BJ (cell line): Measurements from ENCODE around the gene OR13G1. TPM values are rescaled to one million over a fixed set of nuclear protein-coding genes. Genes with fewer than 3 reads are reported as not detected.

Experiments
- CTCF ChIA-PET: fragments of 350-600 bp; formaldehyde crosslinking; extraction: SDS; loops from one replicate; lab custom pipeline; 2021; ENCODE audit warnings: antibody characterized with exemption, inconsistent platforms; lab: Yijun Ruan, JAX
- POLR2A ChIA-PET: fragments of 300-600 bp; sonication (Branson Sonifier 250); formaldehyde crosslinking; extraction: SDS; loops from one replicate; lab custom pipeline; 2021; ENCODE audit warnings: antibody characterized with exemption; lab: Charles Lee
- DNase-seq: peaks from one replicate; pipeline ENCODE4 v3.0.0-alpha.2; 2011; ENCODE audit warnings: low read depth
- H3K27me3 ChIP-seq: 2 replicates; pipeline ENCODE4 v1.6.0; 2011; ENCODE audit warnings: low read length; ENCODE audit not compliant: control insufficient read depth, insufficient read depth
- H3K36me3 ChIP-seq: 2 replicates; pipeline ENCODE4 v1.5.1; 2011; ENCODE audit warnings: low read length; ENCODE audit not compliant: control insufficient read depth, insufficient read depth
- H3K4me3 ChIP-seq: 2 replicates; pipeline ENCODE4 v1.5.1; 2011; ENCODE audit warnings: low read depth, mild to moderate bottlenecking, control low read depth, low read length
- polyA plus RNA-seq: library from polyadenylated mRNA; depleted of rRNA; stranded (reverse); fragments of >200 nt; gene quantifications from 2 replicates; pipeline ENCODE4 v1.2.3, GENCODE V29; 2011
- TF ChIP-seq, protein P1 (sequence below): IDR thresholded peaks from 2 replicates; pipeline ENCODE4 v1.5.1; 2011; ENCODE audit warnings: low read depth, mild to moderate bottlenecking, control low read depth, inconsistent platforms, low read length, moderate library complexity; ENCODE audit not compliant: insufficient read depth

The OR13G1 gene
- polyA plus RNA-seq, 1 experiment = not detected

DNA sequence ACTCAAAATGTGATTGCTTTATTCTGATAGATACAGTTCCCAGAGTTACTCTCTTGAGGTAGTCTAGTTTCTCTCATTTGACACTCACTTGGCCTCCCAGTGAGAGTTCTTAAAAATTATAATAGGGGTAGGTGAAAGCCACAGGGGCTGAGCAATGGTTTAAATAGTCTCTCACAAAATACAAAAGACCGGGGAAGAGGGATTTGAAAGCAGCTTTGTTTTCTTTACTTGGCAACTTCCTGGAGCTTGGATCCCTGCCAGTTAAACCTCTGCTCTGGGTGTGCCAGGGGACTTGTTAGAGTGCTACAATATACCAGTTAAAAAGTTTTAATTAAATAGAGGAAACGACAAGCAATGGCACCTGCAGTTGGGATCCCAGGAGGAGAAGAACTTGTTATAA lies 31.7 kb downstream of the OR13G1 start:
- TF ChIP-seq, protein P1, sequence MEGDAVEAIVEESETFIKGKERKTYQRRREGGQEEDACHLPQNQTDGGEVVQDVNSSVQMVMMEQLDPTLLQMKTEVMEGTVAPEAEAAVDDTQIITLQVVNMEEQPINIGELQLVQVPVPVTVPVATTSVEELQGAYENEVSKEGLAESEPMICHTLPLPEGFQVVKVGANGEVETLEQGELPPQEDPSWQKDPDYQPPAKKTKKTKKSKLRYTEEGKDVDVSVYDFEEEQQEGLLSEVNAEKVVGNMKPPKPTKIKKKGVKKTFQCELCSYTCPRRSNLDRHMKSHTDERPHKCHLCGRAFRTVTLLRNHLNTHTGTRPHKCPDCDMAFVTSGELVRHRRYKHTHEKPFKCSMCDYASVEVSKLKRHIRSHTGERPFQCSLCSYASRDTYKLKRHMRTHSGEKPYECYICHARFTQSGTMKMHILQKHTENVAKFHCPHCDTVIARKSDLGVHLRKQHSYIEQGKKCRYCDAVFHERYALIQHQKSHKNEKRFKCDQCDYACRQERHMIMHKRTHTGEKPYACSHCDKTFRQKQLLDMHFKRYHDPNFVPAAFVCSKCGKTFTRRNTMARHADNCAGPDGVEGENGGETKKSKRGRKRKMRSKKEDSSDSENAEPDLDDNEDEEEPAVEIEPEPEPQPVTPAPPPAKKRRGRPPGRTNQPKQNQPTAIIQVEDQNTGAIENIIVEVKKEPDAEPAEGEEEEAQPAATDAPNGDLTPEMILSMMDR = no peak
- CTCF ChIA-PET = no interaction called here
- POLR2A ChIA-PET = no interaction called here
- DNase-seq = no peak
- no peaks in the 10 kb centered on the region for H3K36me3 ChIP-seq
- no peaks in the 10 kb centered on the region for H3K27me3 ChIP-seq
- H3K4me3 ChIP-seq = no peak overlapping the region

DNA sequence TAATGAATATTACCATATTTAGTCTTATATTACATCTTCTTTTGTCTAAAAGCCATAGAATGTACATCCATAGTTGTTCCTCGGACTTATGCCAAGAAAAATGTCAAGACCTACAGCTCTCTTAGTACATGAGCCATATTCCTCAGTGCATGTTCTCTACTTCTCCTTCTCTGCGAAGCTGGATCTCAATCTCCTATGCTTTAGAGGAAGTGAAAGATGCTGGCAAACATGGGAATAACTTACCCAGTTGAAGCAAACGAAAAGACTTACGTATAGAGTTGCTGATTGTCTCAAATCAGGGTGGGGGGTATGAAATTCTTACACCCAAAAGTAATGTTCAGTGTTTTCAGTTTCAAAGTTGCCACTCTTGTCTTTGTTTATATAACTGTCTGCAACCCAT lies 32.7 kb downstream of the OR13G1 start:
- DNase-seq = no peak
- Histone ChIP-seq H3K4me3 (no peak overlapping the region), H3K36me3 (no peaks in the 10 kb centered on the region), H3K27me3 (no peaks in the 10 kb centered on the region)
- CTCF ChIA-PET = no interaction called here
- TF ChIP-seq, protein P1 = no peak
- POLR2A ChIA-PET = no interaction called here

DNA sequence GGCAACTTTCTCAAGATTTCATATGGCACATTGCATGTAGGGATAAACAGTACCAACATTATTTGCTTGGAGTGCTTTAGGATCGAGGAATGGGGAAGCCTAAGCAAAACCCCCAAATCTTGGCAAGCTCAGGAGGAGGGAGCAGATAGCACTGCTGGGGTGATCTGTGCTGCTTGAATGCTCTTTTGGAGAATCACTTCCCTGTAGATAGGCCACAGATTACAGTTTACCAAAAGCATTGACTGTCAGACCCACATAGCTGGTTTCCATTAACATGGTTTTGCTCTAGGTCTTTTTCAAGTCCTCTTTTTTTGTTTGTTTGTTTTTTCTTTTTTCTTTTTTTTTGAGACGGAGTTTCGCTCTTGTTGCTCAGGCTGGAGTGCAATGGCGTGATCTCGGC lies 36.8 kb downstream of the OR13G1 start:
- no peaks in the 10 kb centered on the region for H3K27me3 ChIP-seq
- DNase-seq = no peak
- ChIA-PET CTCF (no interaction called here), POLR2A (no interaction called here)
- TF ChIP-seq, protein P1 = no peak
- no peaks in the 10 kb centered on the region for H3K36me3 ChIP-seq
- no peak overlapping the region for H3K4me3 ChIP-seq

DNA sequence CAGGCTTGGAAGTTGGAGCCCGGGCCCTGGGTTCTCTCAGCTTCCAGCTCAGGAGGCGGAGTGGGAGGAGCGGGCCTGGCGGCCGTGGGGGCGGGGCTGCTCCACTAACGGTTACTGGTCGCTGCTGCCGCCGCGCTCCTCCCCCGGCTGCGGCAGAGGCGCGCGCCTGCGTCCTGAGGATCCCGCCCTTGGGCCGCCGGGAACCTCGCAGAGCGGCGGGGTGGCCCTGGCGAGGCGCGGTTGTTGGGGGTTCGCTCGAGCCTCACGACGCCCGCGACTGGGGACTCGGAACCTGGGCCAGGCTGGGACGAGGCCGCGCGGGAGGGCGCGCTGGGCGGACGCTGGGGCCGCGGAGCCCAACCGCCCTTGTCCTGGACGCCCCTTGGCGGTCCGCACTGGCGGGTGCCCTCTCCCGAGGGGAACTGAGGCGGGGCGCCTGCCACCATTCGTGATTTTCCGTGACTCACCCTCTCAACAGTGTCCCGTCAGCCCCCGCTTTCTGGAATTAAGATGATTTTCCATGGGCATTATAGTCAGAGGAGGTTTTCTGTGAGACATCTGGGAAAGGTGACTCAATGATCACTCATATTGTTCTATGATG lies 40.1 kb downstream of the OR13G1 start:
- TF ChIP-seq, protein P1 = no peak
- H3K27me3 ChIP-seq = no peaks in the 10 kb centered on the region
- no peak for DNase-seq
- no peaks in the 10 kb centered on the region for H3K36me3 ChIP-seq
- CTCF ChIA-PET = no interaction called here
- peak overlapping the region; percentile 11; the same call in 1 of the 2 replicates for H3K4me3 ChIP-seq
- POLR2A ChIA-PET = no interaction called here

DNA sequence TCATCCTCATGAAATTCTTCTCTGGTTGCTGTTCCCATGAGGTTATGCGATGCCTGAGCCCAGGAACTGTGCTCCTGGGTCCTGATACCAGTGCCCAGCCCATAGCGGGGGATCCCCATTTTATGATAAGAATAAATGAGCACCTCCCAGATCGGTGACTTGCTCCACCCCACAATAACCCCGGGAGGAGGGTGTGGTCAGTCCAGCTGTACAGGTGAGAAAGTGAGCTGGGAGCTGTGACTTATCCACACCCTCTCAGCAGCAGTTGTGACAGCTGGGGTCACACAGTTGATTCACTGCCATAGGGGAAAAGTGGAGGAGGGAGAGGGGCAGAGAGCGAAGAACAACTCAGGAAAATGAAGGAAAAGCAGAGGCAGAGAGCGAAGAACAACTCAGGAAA lies 40.8 kb downstream of the OR13G1 start:
- TF ChIP-seq, protein P1 = no peak
- POLR2A ChIA-PET = no interaction called here
- CTCF ChIA-PET = no interaction called here
- Histone ChIP-seq H3K36me3 (no peaks in the 10 kb centered on the region), H3K4me3 (no peak overlapping the region), H3K27me3 (no peaks in the 10 kb centered on the region)
- no peak for DNase-seq
